ENCODE results near the gene RBM47. TPM values are rescaled to one million over a fixed set of nuclear protein-coding genes. Genes with fewer than 3 reads are reported as not detected.

Gene RBM47
- total and polyA plus RNA-seq, 12 donors = 0.41 to 14.0 (median 2.1) TPM

DNA sequence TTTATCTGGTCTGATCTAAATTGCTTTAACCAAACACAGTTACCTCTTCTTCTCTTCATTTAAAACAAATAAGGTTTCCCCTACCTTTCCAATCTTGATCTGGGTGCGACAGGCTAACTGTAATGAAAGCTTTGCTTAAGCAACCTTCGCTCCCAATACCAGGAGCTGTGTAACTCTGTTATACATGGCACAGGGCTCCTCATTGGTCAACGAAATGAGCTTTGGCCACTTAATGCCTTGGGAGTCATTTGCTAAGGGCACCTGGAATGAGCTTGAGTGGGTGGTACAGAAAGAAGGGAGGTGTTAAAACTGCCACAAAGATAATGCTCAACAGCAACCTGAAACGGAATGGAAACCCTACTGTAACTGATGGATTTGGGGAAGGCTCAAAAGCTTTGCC, 154.1 kb downstream of the RBM47 start:
- TF ChIP-seq, protein P1, sequence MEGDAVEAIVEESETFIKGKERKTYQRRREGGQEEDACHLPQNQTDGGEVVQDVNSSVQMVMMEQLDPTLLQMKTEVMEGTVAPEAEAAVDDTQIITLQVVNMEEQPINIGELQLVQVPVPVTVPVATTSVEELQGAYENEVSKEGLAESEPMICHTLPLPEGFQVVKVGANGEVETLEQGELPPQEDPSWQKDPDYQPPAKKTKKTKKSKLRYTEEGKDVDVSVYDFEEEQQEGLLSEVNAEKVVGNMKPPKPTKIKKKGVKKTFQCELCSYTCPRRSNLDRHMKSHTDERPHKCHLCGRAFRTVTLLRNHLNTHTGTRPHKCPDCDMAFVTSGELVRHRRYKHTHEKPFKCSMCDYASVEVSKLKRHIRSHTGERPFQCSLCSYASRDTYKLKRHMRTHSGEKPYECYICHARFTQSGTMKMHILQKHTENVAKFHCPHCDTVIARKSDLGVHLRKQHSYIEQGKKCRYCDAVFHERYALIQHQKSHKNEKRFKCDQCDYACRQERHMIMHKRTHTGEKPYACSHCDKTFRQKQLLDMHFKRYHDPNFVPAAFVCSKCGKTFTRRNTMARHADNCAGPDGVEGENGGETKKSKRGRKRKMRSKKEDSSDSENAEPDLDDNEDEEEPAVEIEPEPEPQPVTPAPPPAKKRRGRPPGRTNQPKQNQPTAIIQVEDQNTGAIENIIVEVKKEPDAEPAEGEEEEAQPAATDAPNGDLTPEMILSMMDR (IDR thresholded peaks at IDR 0.05) = no peak
- intact Hi-C loops (cut with DNase I) = no loop called here
- ATAC-seq (no peak), DNase-seq (no peak)
- no peak overlapping the region for H3K27ac ChIP-seq
- WGBS, 2 donors = 67% methylated on average over 4 of the region's 4 CpGs
- no peaks in the 10 kb centered on the region for H3K4me1 ChIP-seq
- no peaks in the 10 kb centered on the region for H3K36me3 ChIP-seq
- H3K4me3 ChIP-seq = no peak overlapping the region
- no peaks in the 10 kb centered on the region for H3K9me3 ChIP-seq
- peaks cover 0 to 7% (median 0%) of the 10 kb centered on the region in 7 donors for H3K27me3 ChIP-seq

DNA sequence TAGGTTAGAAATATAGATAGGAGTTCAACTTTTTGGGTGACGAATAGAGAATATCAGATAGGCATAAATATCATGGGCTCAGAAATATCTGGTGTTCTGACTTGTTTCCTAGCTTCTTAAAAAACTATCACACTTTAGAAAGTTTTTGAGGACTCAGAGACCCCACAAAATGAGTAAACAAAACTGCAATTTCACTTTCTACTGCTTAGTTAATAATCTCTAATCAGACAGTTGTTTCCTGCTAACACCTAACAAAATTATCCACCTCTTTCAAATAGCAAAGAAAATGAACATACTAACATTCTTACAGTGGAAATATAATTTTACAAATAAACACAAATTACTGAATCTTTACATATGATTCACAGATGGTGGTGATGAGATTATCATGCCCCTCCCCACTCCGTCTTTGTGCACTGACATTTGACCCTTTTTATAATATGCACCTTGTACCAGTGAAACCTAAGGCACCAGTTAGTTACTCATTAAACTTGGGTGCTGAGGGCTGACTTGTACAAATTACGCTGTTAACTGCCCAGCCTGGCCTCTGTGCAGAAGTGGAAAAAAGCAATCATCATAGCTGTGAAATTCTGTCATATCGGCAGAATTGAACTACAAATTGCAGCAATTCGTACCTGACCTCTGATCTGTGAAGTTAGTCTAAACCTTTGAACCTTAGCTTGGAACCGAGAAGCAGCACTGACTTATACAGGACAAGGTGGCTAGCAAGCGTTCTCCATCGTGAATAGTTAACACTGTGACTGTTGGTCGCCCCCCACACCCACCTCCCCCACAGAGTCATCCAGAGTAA, 155.9 kb downstream of the RBM47 start:
- Histone ChIP-seq H3K27me3 (peaks cover 0 to 6% (median 0%) of the 10 kb centered on the region in 7 donors), H3K4me3 (no peak overlapping the region), H3K4me1 (no peaks in the 10 kb centered on the region), H3K27ac (no peak overlapping the region), H3K36me3 (no peaks in the 10 kb centered on the region), H3K9me3 (no peaks in the 10 kb centered on the region)
- ATAC-seq (no peak), DNase-seq (no peak)
- WGBS, 2 donors = 85% methylated on average over 9 of the region's 9 CpGs
- intact Hi-C loops (cut with DNase I) = no loop called here
- TF ChIP-seq, protein P1 (IDR thresholded peaks at IDR 0.05) = no peak

DNA sequence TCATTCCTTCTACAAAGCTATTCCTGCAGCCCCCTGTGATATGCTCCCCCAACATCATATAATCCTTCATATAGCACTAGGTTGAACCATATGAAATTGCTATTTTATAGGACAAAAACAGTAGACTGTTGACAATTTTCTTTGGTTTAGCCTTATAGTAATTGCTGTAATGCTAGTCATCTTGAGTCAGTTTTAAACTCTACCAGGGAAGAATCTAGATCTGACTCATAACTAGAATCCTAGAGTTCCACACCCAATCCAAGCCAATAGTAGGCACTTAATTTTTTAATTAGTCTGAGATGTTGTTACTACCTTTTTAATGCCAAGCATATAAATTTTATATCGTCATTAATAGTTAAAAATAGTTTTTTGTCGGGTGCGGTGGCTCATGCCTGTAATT, 157.7 kb downstream of the RBM47 start:
- 95 to 98% methylated on average over 3 of the region's 3 CpGs for WGBS, 2 donors
- Histone ChIP-seq H3K27ac (no peak overlapping the region), H3K9me3 (no peaks in the 10 kb centered on the region), H3K27me3 (peaks cover 0 to 6% (median 0%) of the 10 kb centered on the region in 7 donors), H3K36me3 (no peaks in the 10 kb centered on the region), H3K4me3 (no peak overlapping the region), H3K4me1 (no peaks in the 10 kb centered on the region)
- DNase-seq (no peak), ATAC-seq (no peak)
- intact Hi-C loops (cut with DNase I) = no loop called here
- TF ChIP-seq, protein P1 (IDR thresholded peaks at IDR 0.05) = no peak

DNA sequence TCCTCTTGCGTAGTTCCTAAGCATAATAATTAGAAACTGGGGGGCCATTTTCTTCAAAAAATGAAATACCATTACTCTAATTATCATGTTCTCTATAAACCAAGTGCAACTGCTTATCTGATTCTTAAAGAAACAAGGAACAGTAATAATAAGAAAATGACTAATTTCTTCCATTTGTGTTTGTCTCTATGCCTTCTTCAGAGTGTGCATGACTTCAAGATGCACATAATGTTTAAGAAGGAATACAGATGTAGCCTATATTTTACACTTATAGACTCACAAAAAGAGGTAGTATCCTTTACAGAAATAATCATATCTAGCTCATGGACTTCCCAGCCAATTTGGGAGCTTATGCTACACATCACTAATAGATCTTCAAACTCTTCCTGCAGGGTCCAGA, 162.9 kb downstream of the RBM47 start:
- Histone ChIP-seq H3K27ac (no peak overlapping the region), H3K9me3 (no peaks in the 10 kb centered on the region), H3K4me1 (no peaks in the 10 kb centered on the region), H3K36me3 (peaks cover 0 to 12% (median 0%) of the 10 kb centered on the region in 9 donors), H3K27me3 (peaks cover 0 to 3% (median 0%) of the 10 kb centered on the region in 7 donors), H3K4me3 (no peak overlapping the region)
- DNase-seq = no peak
- ATAC-seq = no peak
- TF ChIP-seq, protein P1 (IDR thresholded peaks at IDR 0.05) = no peak
- intact Hi-C loops (cut with DNase I) = no loop called here
- WGBS, 2 donors = 94 to 95% methylated on average over 1 of the region's 1 CpG
